ENCODE measurements around the gene MED13L. TPM values are rescaled to one million over a fixed set of nuclear protein-coding genes. Genes with fewer than 3 reads are reported as not detected.

Gene MED13L
- total and polyA plus RNA-seq, 2 of the 4 experiments (the other 2 are of a cell fraction), result 17.9 to 49.1 TPM

GRCh38 chr12:115918763-115919162 lies 358.7 kb downstream of the MED13L start:
- H3K23ac ChIP-seq (ENCODE audit: low read depth, low read length), result no peak overlapping the region
- no peak overlapping the region for H2BK5ac ChIP-seq (ENCODE audit: low read depth, low read length, poor library complexity, severe bottlenecking)
- H3K27ac ChIP-seq (ENCODE audit: insufficient read depth, low read length), result no peak overlapping the region
- DNase-seq (no peak), ATAC-seq (ENCODE audit: low read depth) (no peak)
- H3K18ac ChIP-seq (ENCODE audit: low read depth, low read length), result no peak overlapping the region
- H4K8ac ChIP-seq (ENCODE audit: low read depth in 2 of 2, low read length in 2 of 2), result no peak overlapping the region
- no peak overlapping the region for H3K9ac ChIP-seq (ENCODE audit: low read depth, low read length)
- H3K27me3 ChIP-seq (ENCODE audit: control insufficient read depth, insufficient read depth, low read length), result peaks cover 25% of the 10 kb centered on the region
- H4K5ac ChIP-seq (ENCODE audit: low read depth, low read length), result no peak overlapping the region
- no peaks in the 10 kb centered on the region for H4K20me1 ChIP-seq (ENCODE audit: insufficient read depth, low read length)
- no peak for TF ChIP-seq CEBPB (IDR thresholded peaks at IDR 0.05; ENCODE audit: low read depth, low read length)
- no peak for TF ChIP-seq FOS (IDR thresholded peaks at IDR 0.05; ENCODE audit: low read depth, low read length)
- TF ChIP-seq RFX5 (IDR thresholded peaks at IDR 0.05; ENCODE audit: low read depth, low read length), result no peak
- TF ChIP-seq RCOR1 (IDR thresholded peaks at IDR 0.05; ENCODE audit: insufficient replicate concordance, low read length), result no peak
- TF ChIP-seq CTCF (conservative IDR thresholded peaks at IDR 0.05; ENCODE audit: low read depth, low read length), result no peak
- no peak for TF ChIP-seq SMC3 (IDR thresholded peaks at IDR 0.05; ENCODE audit: low read depth, low read length)
- TF ChIP-seq MAFK (IDR thresholded peaks at IDR 0.05; ENCODE audit: low read depth, low read length), result no peak
- TF ChIP-seq ELK1 (IDR thresholded peaks at IDR 0.05; ENCODE audit: borderline replicate concordance, low read depth, low read length), result no peak
- no peak for TF ChIP-seq USF2 (IDR thresholded peaks at IDR 0.05; ENCODE audit: low read depth, low read length)
- TF ChIP-seq MAZ (IDR thresholded peaks at IDR 0.05; ENCODE audit: borderline replicate concordance, low read depth, low read length), result no peak
- no peak for TF ChIP-seq RAD21 (IDR thresholded peaks at IDR 0.05; ENCODE audit: low read length)
- TF ChIP-seq NFE2L2 (IDR thresholded peaks at IDR 0.05; ENCODE audit: low read depth, low read length), result no peak
- TF ChIP-seq BHLHE40 (IDR thresholded peaks at IDR 0.05; ENCODE audit: low read depth, low read length), result no peak
- TF ChIP-seq POLR2A (IDR thresholded peaks at IDR 0.05; ENCODE audit: low read depth, low read length), result no peak
- no peak for TF ChIP-seq MXI1 (IDR thresholded peaks at IDR 0.05; ENCODE audit: borderline replicate concordance, low read depth, low read length)
- TF ChIP-seq CHD1 (IDR thresholded peaks at IDR 0.05; ENCODE audit: low read depth, low read length), result no peak
- H2AK9ac ChIP-seq (replicated peaks; ENCODE audit: low read depth, low read length, poor library complexity), result no peak overlapping the region
- H3K79me1 ChIP-seq (ENCODE audit: low read depth in 1 of 2, low read length in 2 of 2), result no peaks in the 10 kb centered on the region
- H3K4me2 ChIP-seq (ENCODE audit: low read depth, low read length), result no peak overlapping the region
- H3K4me3 ChIP-seq (ENCODE audit: insufficient read depth, low read depth, low read length), result no peak overlapping the region
- whole genome bisulfite sequencing, 2 experiments (ENCODE audit: extremely low coverage in 2 of 2, insufficient read length in 1 of 2), result no CpG with 5 or more reads among the region's 7 CpGs
- H3K4ac ChIP-seq (ENCODE audit: low read depth, low read length), result no peak overlapping the region
- H3K14ac ChIP-seq (replicated peaks; ENCODE audit: low read depth, low read length), result no peak overlapping the region
- no peak overlapping the region for H2BK15ac ChIP-seq (ENCODE audit: low read depth, low read length)
- no TSS peak for BruUV-seq (replicated peaks)
- in situ Hi-C loops (cut with MboI; ENCODE audit: low sequenced_read_pairs), result loop anchor here (5.0 to 10.0 kb wide), 3 partner anchors 1256 to 1934 kb away; no protein-coding TSS in a partner anchor
- H2AK5ac ChIP-seq (ENCODE audit: low read depth, low read length), result no peak overlapping the region
- H2BK20ac ChIP-seq (ENCODE audit: low read depth, low read length), result no peak overlapping the region
- peaks cover 3% of the 10 kb centered on the region for H3K4me1 ChIP-seq (ENCODE audit: control insufficient read depth, insufficient read depth, low read length)
- ChIA-PET CTCF (interaction anchor here (0.6 to 2.0 kb wide), 5 partner anchors 10 to 1294 kb away, joined by 3 to 11 read pairs (median 4); no protein-coding TSS in a partner anchor), POLR2A (ENCODE audit: unreplicated experiment) (no interaction called here)
- H3K9me3 ChIP-seq (ENCODE audit: control insufficient read depth, insufficient read depth, low read length), result peaks cover 7% of the 10 kb centered on the region
- H3K56ac ChIP-seq (ENCODE audit: extremely low read depth, insufficient read depth, low read length), result no peak overlapping the region
- H2BK120ac ChIP-seq (ENCODE audit: low read depth, low read length), result no peak overlapping the region
- intact Hi-C loops (cut with micrococcal nuclease), result loop anchor here (5.0 kb wide), 1 partner anchor 166 kb away; no protein-coding TSS in a partner anchor
- no peak overlapping the region for H2AFZ ChIP-seq (replicated peaks; ENCODE audit: low read length, poor library complexity)
- dilution Hi-C loops (cut with HindIII; ENCODE audit: low sequenced_read_pairs, unreplicated experiment), result no loop called here
- H3K9me1 ChIP-seq (ENCODE audit: insufficient read depth, low read length), result no peaks in the 10 kb centered on the region
- H3K36me3 ChIP-seq (ENCODE audit: control insufficient read depth, insufficient read depth, low read length), result no peaks in the 10 kb centered on the region
- H4K91ac ChIP-seq (ENCODE audit: insufficient read depth, low read depth, low read length), result no peak overlapping the region
